ENCODE measurements around the gene LAMA5.
A peak's percentile ranks its signal among the peaks of the same experiment; 100 is the strongest.

Gene LAMA5

GRCh38 chr20:62307226-62308101, 59.6 kb downstream of the LAMA5 start:
- TF ChIP-seq TAF1 (IDR thresholded peaks at IDR 0.05; ENCODE audit: borderline replicate concordance, insufficient read depth, low read length) (no peak), POLR2AphosphoS5 (IDR thresholded peaks at IDR 0.05; ENCODE audit: low read depth, low read length) (no peak), FOXP2 (optimal IDR thresholded peaks at IDR 0.05; ENCODE audit: borderline replicate concordance, extremely low read depth, extremely low read length, insufficient read depth) (no peak), SIN3A (IDR thresholded peaks at IDR 0.05; ENCODE audit: borderline replicate concordance, insufficient read depth, low read length) (no peak), REST (IDR thresholded peaks at IDR 0.05; ENCODE audit: insufficient read depth in 1 of 2, low read depth in 2 of 2, low read length in 2 of 2) (no peak)

GRCh38 chr20:62306414-62307187, 60.5 kb downstream of the LAMA5 start:
- no peak for TF ChIP-seq SIN3A (IDR thresholded peaks at IDR 0.05; ENCODE audit: borderline replicate concordance, insufficient read depth, low read length)
- TF ChIP-seq REST (IDR thresholded peaks at IDR 0.05; ENCODE audit: insufficient read depth in 1 of 2, low read depth in 2 of 2, low read length in 2 of 2) = no peak
- no peak for TF ChIP-seq FOXP2 (optimal IDR thresholded peaks at IDR 0.05; ENCODE audit: borderline replicate concordance, extremely low read depth, extremely low read length, insufficient read depth)
- TF ChIP-seq POLR2AphosphoS5 (IDR thresholded peaks at IDR 0.05; ENCODE audit: low read depth, low read length) = no peak; the same call in 1 of the 2 replicates
- no peak for TF ChIP-seq TAF1 (IDR thresholded peaks at IDR 0.05; ENCODE audit: borderline replicate concordance, insufficient read depth, low read length)

DNA sequence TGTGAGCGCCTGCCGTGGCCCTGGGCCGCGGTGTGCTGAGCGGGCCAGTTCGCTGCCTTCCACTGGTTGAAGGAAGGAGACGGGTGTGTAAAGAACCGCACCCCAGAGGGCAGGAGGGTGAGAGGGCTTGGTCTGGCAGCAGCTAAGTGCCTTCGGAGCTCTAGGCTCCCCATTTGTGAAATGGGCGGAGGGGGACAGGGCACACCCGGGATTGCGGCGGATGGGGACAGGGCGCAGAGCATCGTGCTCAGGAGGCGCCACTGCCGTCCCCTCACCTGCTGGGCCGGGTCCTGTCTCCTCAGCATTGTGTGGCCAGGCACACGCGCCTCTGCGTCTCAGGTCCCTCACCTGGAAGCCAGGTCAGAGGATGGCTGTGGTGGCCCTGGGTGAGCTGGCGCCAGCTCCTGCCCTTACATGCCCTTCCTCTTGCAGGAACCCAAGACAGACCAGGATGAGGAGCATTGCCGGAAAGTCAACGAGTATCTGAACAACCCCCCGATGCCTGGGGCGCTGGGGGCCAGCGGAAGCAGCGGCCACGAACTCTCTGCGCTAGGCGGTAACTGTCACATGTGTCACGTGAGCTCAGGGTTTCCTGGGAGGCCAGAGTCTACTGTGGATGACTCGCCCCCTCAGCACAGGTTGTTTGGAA, 61.2 kb downstream of the LAMA5 start:
- TF ChIP-seq FOXP2 (optimal IDR thresholded peaks at IDR 0.05; ENCODE audit: borderline replicate concordance, extremely low read depth, extremely low read length, insufficient read depth) = no peak
- no peak for TF ChIP-seq TAF1 (IDR thresholded peaks at IDR 0.05; ENCODE audit: borderline replicate concordance, insufficient read depth, low read length)
- no peak for TF ChIP-seq SIN3A (IDR thresholded peaks at IDR 0.05; ENCODE audit: borderline replicate concordance, insufficient read depth, low read length)
- TF ChIP-seq REST (IDR thresholded peaks at IDR 0.05; ENCODE audit: insufficient read depth in 1 of 2, low read depth in 2 of 2, low read length in 2 of 2) = no peak
- TF ChIP-seq POLR2AphosphoS5 (IDR thresholded peaks at IDR 0.05; ENCODE audit: low read depth, low read length) = no peak

GRCh38 chr20:62305149-62305764, 61.9 kb downstream of the LAMA5 start:
- TF ChIP-seq POLR2AphosphoS5 (IDR thresholded peaks at IDR 0.05; ENCODE audit: low read depth, low read length) = peak; percentile 21; the same call in 1 of the 2 replicates
- TF ChIP-seq SIN3A (IDR thresholded peaks at IDR 0.05; ENCODE audit: borderline replicate concordance, insufficient read depth, low read length) = 0 out of 2 replicates have a peak, but pooled peaks have one; percentile 31
- TF ChIP-seq TAF1 (IDR thresholded peaks at IDR 0.05; ENCODE audit: borderline replicate concordance, insufficient read depth, low read length) = no peak

All from PFSK-1 (cell line).